BJ (cell line): ENCODE measurements around the gene MEIS2. TPM values are rescaled to one million over a fixed set of nuclear protein-coding genes. Genes with fewer than 3 reads are reported as not detected.
"Not testable (repeated sequence)": the region's sequence is repeated elsewhere in the genome, so short reads cannot be mapped to it uniquely, and the experiment has no call there.

ENCODE experiments used
- CTCF ChIA-PET: fragments of 350-600 bp; formaldehyde crosslinking; extraction: SDS; loops from one replicate; lab custom pipeline; 2021; ENCODE audit warnings: antibody characterized with exemption, inconsistent platforms; lab: Yijun Ruan, JAX
- POLR2A ChIA-PET: fragments of 300-600 bp; sonication (Branson Sonifier 250); formaldehyde crosslinking; extraction: SDS; loops from one replicate; lab custom pipeline; 2021; ENCODE audit warnings: antibody characterized with exemption; lab: Charles Lee
- DNase-seq: peaks from one replicate; pipeline ENCODE4 v3.0.0-alpha.2; 2011; ENCODE audit warnings: low read depth
- H3K27me3 ChIP-seq: 2 replicates; pipeline ENCODE4 v1.6.0; 2011; ENCODE audit warnings: low read length; ENCODE audit not compliant: control insufficient read depth, insufficient read depth
- H3K36me3 ChIP-seq: 2 replicates; pipeline ENCODE4 v1.5.1; 2011; ENCODE audit warnings: low read length; ENCODE audit not compliant: control insufficient read depth, insufficient read depth
- H3K4me3 ChIP-seq: 2 replicates; pipeline ENCODE4 v1.5.1; 2011; ENCODE audit warnings: low read depth, mild to moderate bottlenecking, control low read depth, low read length
- CTCF ChIP-seq: IDR thresholded peaks from 2 replicates; pipeline ENCODE4 v1.5.1; 2011; ENCODE audit warnings: low read depth, mild to moderate bottlenecking, control low read depth, inconsistent platforms, low read length, moderate library complexity; ENCODE audit not compliant: insufficient read depth
- polyA plus RNA-seq: library from polyadenylated mRNA; depleted of rRNA; stranded (reverse); fragments of >200 nt; gene quantifications from 2 replicates; pipeline ENCODE4 v1.2.3, GENCODE V29; 2011

The MEIS2 gene
- polyA plus RNA-seq, 1 experiment: 54.1 TPM

- peaks cover 1% of the 10 kb centered on the region; the same call in 1 of the 2 replicates for H3K36me3 ChIP-seq
- CTCF ChIA-PET: no interaction called here
- POLR2A ChIA-PET: no interaction called here
- DNase-seq: no peak
- no peak for TF ChIP-seq CTCF
- no peaks in the 10 kb centered on the region for H3K27me3 ChIP-seq
- H3K4me3 ChIP-seq: no peak overlapping the region
Observed at GRCh38 chr15:36982430-36982829, 117.9 kb downstream of the MEIS2 start.

- DNase-seq, H3K4me3 ChIP-seq, H3K27me3 ChIP-seq, POLR2A ChIA-PET, H3K36me3 ChIP-seq, CTCF ChIA-PET: not testable (repeated sequence)
Observed at GRCh38 chr15:36980281-36980680, 120.1 kb downstream of the MEIS2 start.

- no peaks in the 10 kb centered on the region for H3K36me3 ChIP-seq
- DNase-seq: no peak
- ChIA-PET CTCF (no interaction called here), POLR2A (no interaction called here)
- no peak overlapping the region for H3K4me3 ChIP-seq
- no peak for TF ChIP-seq CTCF
- H3K27me3 ChIP-seq: no peaks in the 10 kb centered on the region
Observed at GRCh38 chr15:36978625-36979024, 121.7 kb downstream of the MEIS2 start.

GRCh38 chr15:36978126-36978525, 122.2 kb downstream of the MEIS2 start:
- no peak overlapping the region for H3K4me3 ChIP-seq
- H3K27me3 ChIP-seq: no peaks in the 10 kb centered on the region
- no peak for TF ChIP-seq CTCF
- CTCF ChIA-PET: no interaction called here
- DNase-seq: no peak
- POLR2A ChIA-PET: no interaction called here
- no peaks in the 10 kb centered on the region for H3K36me3 ChIP-seq

GRCh38 chr15:36977659-36978058, 122.7 kb downstream of the MEIS2 start:
- no peak overlapping the region for H3K4me3 ChIP-seq
- no peaks in the 10 kb centered on the region for H3K27me3 ChIP-seq
- POLR2A ChIA-PET: no interaction called here
- DNase-seq: no peak
- no peak for TF ChIP-seq CTCF
- H3K36me3 ChIP-seq: no peaks in the 10 kb centered on the region
- CTCF ChIA-PET: no interaction called here

- ChIA-PET CTCF (no interaction called here), POLR2A (no interaction called here)
- no peak for TF ChIP-seq CTCF
- no peak overlapping the region for H3K4me3 ChIP-seq
- H3K27me3 ChIP-seq: no peaks in the 10 kb centered on the region
- no peaks in the 10 kb centered on the region for H3K36me3 ChIP-seq
- DNase-seq: no peak
Observed at GRCh38 chr15:36972704-36973103, 127.6 kb downstream of the MEIS2 start.
